Measurements from ENCODE around the gene DEDD.
A peak's percentile ranks its signal among the peaks of the same experiment; 100 is the strongest.

DEDD gene

GRCh38 chr1:161139766-161140165 lies 7.3 kb upstream of the DEDD start:
- Histone ChIP-seq H2AFZ (ENCODE audit: low read depth, low read length) (no peak overlapping the region), H3K9ac (ENCODE audit: low read length) (no peak overlapping the region)

GRCh38 chr1:161138431-161138830 lies 6.0 kb upstream of the DEDD start:
- H3K4me1 ChIP-seq (ENCODE audit: low read length), result peaks cover 5% of the 10 kb centered on the region
- no peak for TF ChIP-seq EZH2phosphoT487 (IDR thresholded peaks at IDR 0.05; ENCODE audit: low read depth)
- TF ChIP-seq CTCF (IDR thresholded peaks at IDR 0.05; ENCODE audit: low read depth, low read length), result no peak
- H3K9ac ChIP-seq (ENCODE audit: low read length), result no peak overlapping the region
- no peak overlapping the region for H3K4me3 ChIP-seq (ENCODE audit: low read length)
- H3K79me2 ChIP-seq (ENCODE audit: low read length), result peaks cover 5% of the 10 kb centered on the region
- H3K27ac ChIP-seq (ENCODE audit: low read length), result no peak overlapping the region
- no peak overlapping the region for H3K4me2 ChIP-seq (ENCODE audit: low read length)
- H4K20me1 ChIP-seq (ENCODE audit: insufficient read depth, low read length), result no peaks in the 10 kb centered on the region
- no peaks in the 10 kb centered on the region for H3K9me3 ChIP-seq (ENCODE audit: insufficient read depth, low read length)
- no peak overlapping the region for H2AFZ ChIP-seq (ENCODE audit: low read depth, low read length)
- no peaks in the 10 kb centered on the region for H3K36me3 ChIP-seq (replicated peaks; ENCODE audit: low read depth, low read length)
- no peaks in the 10 kb centered on the region for H3K27me3 ChIP-seq (ENCODE audit: low read depth, low read length)

More at GRCh38 chr1:161139766-161140165, 7.3 kb upstream of the DEDD start:
- no peak overlapping the region for H3K4me3 ChIP-seq (ENCODE audit: low read length)
- H3K4me2 ChIP-seq (ENCODE audit: low read length), result no peak overlapping the region
- no peaks in the 10 kb centered on the region for H3K79me2 ChIP-seq (ENCODE audit: low read length)
- no peak overlapping the region for H3K27ac ChIP-seq (ENCODE audit: low read length)
- H3K4me1 ChIP-seq (ENCODE audit: low read length), result no peaks in the 10 kb centered on the region
- no peaks in the 10 kb centered on the region for H3K36me3 ChIP-seq (replicated peaks; ENCODE audit: low read depth, low read length)
- H3K9me3 ChIP-seq (ENCODE audit: insufficient read depth, low read length), result no peaks in the 10 kb centered on the region
- H3K27me3 ChIP-seq (ENCODE audit: low read depth, low read length), result no peaks in the 10 kb centered on the region
- no peaks in the 10 kb centered on the region for H4K20me1 ChIP-seq (ENCODE audit: insufficient read depth, low read length)
- TF ChIP-seq CTCF (IDR thresholded peaks at IDR 0.05; ENCODE audit: low read depth, low read length) (peak; percentile 72), EZH2phosphoT487 (IDR thresholded peaks at IDR 0.05; ENCODE audit: low read depth) (no peak)

GRCh38 chr1:161137881-161138280 lies 5.4 kb upstream of the DEDD start:
- Histone ChIP-seq H3K4me3 (ENCODE audit: low read length) (no peak overlapping the region), H3K27me3 (ENCODE audit: low read depth, low read length) (no peaks in the 10 kb centered on the region), H3K27ac (ENCODE audit: low read length) (no peak overlapping the region), H3K36me3 (replicated peaks; ENCODE audit: low read depth, low read length) (no peaks in the 10 kb centered on the region), H3K9ac (ENCODE audit: low read length) (no peak overlapping the region), H3K4me2 (ENCODE audit: low read length) (no peak overlapping the region), H4K20me1 (ENCODE audit: insufficient read depth, low read length) (no peaks in the 10 kb centered on the region), H3K79me2 (ENCODE audit: low read length) (peaks cover 10% of the 10 kb centered on the region), H3K4me1 (ENCODE audit: low read length) (peaks cover 6% of the 10 kb centered on the region), H2AFZ (ENCODE audit: low read depth, low read length) (no peak overlapping the region), H3K9me3 (ENCODE audit: insufficient read depth, low read length) (no peaks in the 10 kb centered on the region)
- TF ChIP-seq CTCF (IDR thresholded peaks at IDR 0.05; ENCODE audit: low read depth, low read length) (no peak), EZH2phosphoT487 (IDR thresholded peaks at IDR 0.05; ENCODE audit: low read depth) (no peak)

- Histone ChIP-seq H3K27me3 (ENCODE audit: low read depth, low read length) (no peaks in the 10 kb centered on the region), H3K27ac (ENCODE audit: low read length) (peak overlapping the region; percentile 68), H4K20me1 (ENCODE audit: insufficient read depth, low read length) (no peaks in the 10 kb centered on the region), H3K4me3 (ENCODE audit: low read length) (peak overlapping the region; percentile 88), H3K4me2 (ENCODE audit: low read length) (peak overlapping the region; percentile 89), H3K9ac (ENCODE audit: low read length) (peak overlapping the region; percentile 82), H3K36me3 (replicated peaks; ENCODE audit: low read depth, low read length) (peaks cover 20% of the 10 kb centered on the region), H3K79me2 (ENCODE audit: low read length) (peaks cover 41% of the 10 kb centered on the region), H3K4me1 (ENCODE audit: low read length) (peaks cover 15% of the 10 kb centered on the region), H2AFZ (ENCODE audit: low read depth, low read length) (peak overlapping the region; percentile 88), H3K9me3 (ENCODE audit: insufficient read depth, low read length) (no peaks in the 10 kb centered on the region)
- TF ChIP-seq EZH2phosphoT487 (IDR thresholded peaks at IDR 0.05; ENCODE audit: low read depth) (no peak), CTCF (IDR thresholded peaks at IDR 0.05; ENCODE audit: low read depth, low read length) (no peak)
These were observed 813 bp upstream of the DEDD start for GRCh38 chr1:161133220-161133740.

All from OCI-LY3 (cell line).